Ishikawa (cell line): ENCODE data around the gene ITPRIPL1.

Experiments
- EGR1 ChIP-seq: IDR thresholded peaks from 2 replicates; pipeline ENCODE4 v1.6.1; 2012
- EP300 ChIP-seq: IDR thresholded peaks from 2 replicates; pipeline ENCODE4 v1.6.1; 2012; ENCODE audit warnings: borderline replicate concordance
- FOXM1 ChIP-seq: IDR thresholded peaks from 2 replicates; pipeline ENCODE4 v1.6.1; 2012; ENCODE audit warnings: low read depth, borderline replicate concordance
- RAD21 ChIP-seq: IDR thresholded peaks from 2 replicates; pipeline ENCODE4 v1.6.1; 2012; ENCODE audit warnings: low read depth
- TAF1 ChIP-seq: IDR thresholded peaks from 2 replicates; pipeline ENCODE4 v1.6.1; 2012; ENCODE audit warnings: low read depth, mild to moderate bottlenecking
- TEAD4 ChIP-seq: IDR thresholded peaks from 2 replicates; pipeline ENCODE4 v1.6.1; 2012
- YY1 ChIP-seq: IDR thresholded peaks from 2 replicates; pipeline ENCODE4 v1.6.1; 2012; ENCODE audit warnings: low read depth
- TF ChIP-seq, protein P1 (sequence below): IDR thresholded peaks from 2 replicates; pipeline ENCODE4 v1.6.1; 2012; ENCODE audit warnings: low read depth, mild to moderate bottlenecking
- TF ChIP-seq, protein P2 (sequence below): IDR thresholded peaks from 2 replicates; pipeline ENCODE4 v1.6.1; 2012

DNA sequence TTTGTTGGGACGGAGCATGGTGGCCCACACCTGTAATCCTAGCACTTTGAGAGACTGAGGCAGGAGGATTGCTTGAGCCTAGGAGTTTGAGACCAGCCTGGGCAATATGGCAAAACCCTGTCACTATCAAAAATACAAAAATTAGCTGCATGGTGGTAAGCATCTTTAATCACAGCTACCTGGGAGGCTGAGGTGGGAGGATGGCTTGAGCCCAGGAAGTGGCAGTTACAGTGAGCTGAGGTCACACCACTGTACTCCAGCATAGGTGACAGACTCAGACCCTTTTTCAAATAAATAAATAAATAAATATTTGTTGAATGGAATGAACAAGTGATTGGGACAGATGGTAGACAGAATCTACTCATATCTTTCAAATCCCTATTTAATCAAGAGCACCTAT is 5.7 kb upstream of the ITPRIPL1 start:
- TF ChIP-seq EP300, result no peak
- TF ChIP-seq, protein P1, sequence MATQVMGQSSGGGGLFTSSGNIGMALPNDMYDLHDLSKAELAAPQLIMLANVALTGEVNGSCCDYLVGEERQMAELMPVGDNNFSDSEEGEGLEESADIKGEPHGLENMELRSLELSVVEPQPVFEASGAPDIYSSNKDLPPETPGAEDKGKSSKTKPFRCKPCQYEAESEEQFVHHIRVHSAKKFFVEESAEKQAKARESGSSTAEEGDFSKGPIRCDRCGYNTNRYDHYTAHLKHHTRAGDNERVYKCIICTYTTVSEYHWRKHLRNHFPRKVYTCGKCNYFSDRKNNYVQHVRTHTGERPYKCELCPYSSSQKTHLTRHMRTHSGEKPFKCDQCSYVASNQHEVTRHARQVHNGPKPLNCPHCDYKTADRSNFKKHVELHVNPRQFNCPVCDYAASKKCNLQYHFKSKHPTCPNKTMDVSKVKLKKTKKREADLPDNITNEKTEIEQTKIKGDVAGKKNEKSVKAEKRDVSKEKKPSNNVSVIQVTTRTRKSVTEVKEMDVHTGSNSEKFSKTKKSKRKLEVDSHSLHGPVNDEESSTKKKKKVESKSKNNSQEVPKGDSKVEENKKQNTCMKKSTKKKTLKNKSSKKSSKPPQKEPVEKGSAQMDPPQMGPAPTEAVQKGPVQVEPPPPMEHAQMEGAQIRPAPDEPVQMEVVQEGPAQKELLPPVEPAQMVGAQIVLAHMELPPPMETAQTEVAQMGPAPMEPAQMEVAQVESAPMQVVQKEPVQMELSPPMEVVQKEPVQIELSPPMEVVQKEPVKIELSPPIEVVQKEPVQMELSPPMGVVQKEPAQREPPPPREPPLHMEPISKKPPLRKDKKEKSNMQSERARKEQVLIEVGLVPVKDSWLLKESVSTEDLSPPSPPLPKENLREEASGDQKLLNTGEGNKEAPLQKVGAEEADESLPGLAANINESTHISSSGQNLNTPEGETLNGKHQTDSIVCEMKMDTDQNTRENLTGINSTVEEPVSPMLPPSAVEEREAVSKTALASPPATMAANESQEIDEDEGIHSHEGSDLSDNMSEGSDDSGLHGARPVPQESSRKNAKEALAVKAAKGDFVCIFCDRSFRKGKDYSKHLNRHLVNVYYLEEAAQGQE, result no peak
- TF ChIP-seq RAD21, result no peak
- TF ChIP-seq TEAD4, result no peak
- TF ChIP-seq EGR1, result no peak
- TF ChIP-seq TAF1, result no peak
- no peak for TF ChIP-seq YY1
- TF ChIP-seq, protein P2, sequence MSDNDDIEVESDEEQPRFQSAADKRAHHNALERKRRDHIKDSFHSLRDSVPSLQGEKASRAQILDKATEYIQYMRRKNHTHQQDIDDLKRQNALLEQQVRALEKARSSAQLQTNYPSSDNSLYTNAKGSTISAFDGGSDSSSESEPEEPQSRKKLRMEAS, result no peak
- no peak for TF ChIP-seq FOXM1
